T-cell (primary cell): ENCODE data around the gene SBNO1. TPM values are rescaled to one million over a fixed set of nuclear protein-coding genes. Genes with fewer than 3 reads are reported as not detected.

Experiments
- ATAC-seq, 4 experiments: fragments of 200-7000 bp in 3 of 4; fragments of 150-1000 bp in 1 of 4; cut with Tn5 transposase; replicated peaks in 1 of 4; 1 replicate in 3 of 4; 2 replicates in 1 of 4; pipeline ENCODE4 v1.10.0; 2021; ENCODE audit warnings: moderate library complexity in 3 of 4, mild to moderate bottlenecking in 2 of 4, moderate number of reproducible peaks in 1 of 4
- CTCF ChIA-PET, 2 donors: fragments of 300-600 bp; sonication (Branson Sonifier 250); formaldehyde crosslinking; loops; one replicate each; lab custom pipeline; 2022; ENCODE audit warnings: antibody characterized with exemption in 2 of 2; lab: Charles Lee
- POLR2A ChIA-PET, 2 donors: fragments of 300-600 bp; sonication (Branson Sonifier 250); formaldehyde crosslinking; loops; one replicate each; lab custom pipeline; 2022; ENCODE audit warnings: antibody characterized with exemption in 2 of 2; lab: Charles Lee
- DNase-seq, 35 experiments: peaks; one replicate each; pipeline versions ENCODE4 v3.0.0 to v3.0.0-alpha.2; 2013 to 2023
- H3K27ac ChIP-seq: one replicate; pipeline ENCODE4 v1.5.1; 2013; ENCODE audit warnings: low read length
- H3K27me3 ChIP-seq, 2 experiments: replicated peaks in 1 of 2; 1 replicate in 1 of 2; 2 replicates in 1 of 2; pipeline versions ENCODE4 v1.6.1 to v1.7.0; 2013; ENCODE audit warnings: low read length in 1 of 2, mixed read lengths in 1 of 2; ENCODE audit not compliant: control insufficient read depth in 2 of 2, insufficient read depth in 2 of 2; ENCODE audit errors: extremely low read depth in 1 of 2
- H3K36me3 ChIP-seq, 2 donors: 1 replicate in 1 of 2; 2 replicates in 1 of 2; pipeline versions ENCODE4 v1.6.1 to v1.7.0; 2013; ENCODE audit warnings: low read length in 1 of 2; ENCODE audit not compliant: control insufficient read depth in 2 of 2, insufficient read depth in 1 of 2; ENCODE audit errors: extremely low read depth in 1 of 2
- H3K4me1 ChIP-seq, 2 experiments: 1 replicate in 1 of 2; 2 replicates in 1 of 2; pipeline versions ENCODE4 v1.6.1 to v1.7.0; 2013; ENCODE audit warnings: low read length in 2 of 2, mixed read lengths in 1 of 2; ENCODE audit not compliant: insufficient read depth in 2 of 2, control insufficient read depth in 1 of 2; ENCODE audit errors: extremely low read depth in 1 of 2
- H3K4me3 ChIP-seq, 2 donors: 1 replicate in 1 of 2; 2 replicates in 1 of 2; pipeline versions ENCODE4 v1.5.1 to v1.7.0; 2013; ENCODE audit warnings: mild to moderate bottlenecking in 2 of 2, low read length in 1 of 2, moderate library complexity in 1 of 2; ENCODE audit not compliant: control insufficient read depth in 1 of 2; ENCODE audit errors: extremely low read depth in 1 of 2
- H3K9me3 ChIP-seq: 2 replicates; pipeline ENCODE4 v1.7.0; 2013
- H3K27ac Mint-ChIP-seq, 2 donors: one replicate each; pipeline ENCODE4 v1.8.0; 2020 to 2021; ENCODE audit warnings: mild to moderate bottlenecking in 2 of 2, mixed read lengths in 2 of 2
- H3K27me3 Mint-ChIP-seq, 2 donors: one replicate each; pipeline ENCODE4 v1.8.0; 2021 to 2022; ENCODE audit warnings: mixed read lengths in 2 of 2
- H3K36me3 Mint-ChIP-seq: one replicate; pipeline ENCODE4 v1.8.0; 2021; ENCODE audit warnings: mixed read lengths
- H3K4me1 Mint-ChIP-seq, 3 donors: one replicate each; pipeline ENCODE4 v1.8.0; 2020 to 2022; ENCODE audit warnings: mixed read lengths in 3 of 3, mild to moderate bottlenecking in 1 of 3
- H3K4me3 Mint-ChIP-seq, 3 donors: one replicate each; pipeline ENCODE4 v1.8.0; 2020 to 2022; ENCODE audit warnings: mild to moderate bottlenecking in 3 of 3, mixed read lengths in 3 of 3, moderate library complexity in 3 of 3
- H3K9me3 Mint-ChIP-seq, 3 donors: one replicate each; pipeline ENCODE4 v1.8.0; 2020 to 2022; ENCODE audit warnings: mixed read lengths in 3 of 3
- WGBS: methylation state at CpG from one replicate; pipeline ENCODE4 v1.1.5; 2013; ENCODE audit warnings: missing lambda C conversion rate; ENCODE audit not compliant: insufficient coverage; 5-methylcytosine and 5-hydroxymethylcytosine counted together
- total RNA-seq, 35 experiments: library from RNA in 6 of 35; stranded (reverse) in 6 of 35; fragments of 120-200 nt in 1 of 35; gene quantifications; one replicate each; pipeline versions ENCODE4 v1.2.1 to v1.2.4 and lab custom pipeline; 2013 to 2026

Gene SBNO1
- total RNA-seq, 5 donors from 2014 or later (not counting 1 experiment from before 2014, with no cell fraction given), result 36.1 to 42.1 (median 38.6) TPM

- DNase-seq, result no peak
- 82% methylated on average over 3 of the region's 6 CpGs for WGBS
- no peaks in the 10 kb centered on the region for H3K27me3 ChIP-seq
- no peak for ATAC-seq
- H3K9me3 ChIP-seq, result no peaks in the 10 kb centered on the region
- H3K27ac ChIP-seq, result no peak overlapping the region
- no peak overlapping the region for H3K27ac Mint-ChIP-seq
- ChIA-PET POLR2A (interaction anchor here in 1 of 2 donors (1.3 kb wide), 1 partner anchor 10 kb away, joined by 4 read pairs; no protein-coding TSS in a partner anchor), CTCF (interaction anchor here in 1 of 2 donors (0.7 kb wide), 1 partner anchor 122 kb away, joined by 6 read pairs; no protein-coding TSS in a partner anchor)
- peaks cover 5 to 15% (median 13%) of the 10 kb centered on the region in 3 donors for H3K4me1 Mint-ChIP-seq
- H3K9me3 Mint-ChIP-seq, result no peaks in the 10 kb centered on the region
- H3K36me3 ChIP-seq, result peaks cover 9 to 77% of the 10 kb centered on the region in 2 donors
- H3K27me3 Mint-ChIP-seq, result no peaks in the 10 kb centered on the region
- no peaks in the 10 kb centered on the region for H3K4me1 ChIP-seq
- peaks cover 39% of the 10 kb centered on the region for H3K36me3 Mint-ChIP-seq
- H3K4me3 Mint-ChIP-seq, result no peak overlapping the region
- no peak overlapping the region for H3K4me3 ChIP-seq
Measured at GRCh38 chr12:123344086-123344485, 20.6 kb downstream of the SBNO1 start.

GRCh38 chr12:123337070-123337469, 27.6 kb downstream of the SBNO1 start:
- no peak for DNase-seq
- H3K4me1 Mint-ChIP-seq, result peaks cover 12 to 23% (median 18%) of the 10 kb centered on the region in 3 donors
- peaks cover 36% of the 10 kb centered on the region for H3K36me3 Mint-ChIP-seq
- Histone ChIP-seq H3K36me3 (peaks cover 9 to 74% of the 10 kb centered on the region in 2 donors), H3K27ac (no peak overlapping the region), H3K9me3 (no peaks in the 10 kb centered on the region), H3K27me3 (no peaks in the 10 kb centered on the region), H3K4me1 (no peaks in the 10 kb centered on the region), H3K4me3 (no peak overlapping the region)
- ATAC-seq, result no peak
- no peak overlapping the region for H3K4me3 Mint-ChIP-seq
- no CpG with 5 or more reads among the region's 5 CpGs for WGBS
- H3K9me3 Mint-ChIP-seq, result no peaks in the 10 kb centered on the region
- H3K27me3 Mint-ChIP-seq, result no peaks in the 10 kb centered on the region
- ChIA-PET POLR2A (no interaction called here), CTCF (interaction anchor here in 1 of 2 donors (2.8 kb wide), 1 partner anchor 28 kb away, joined by 9 read pairs; the partner anchor contains the start of gene SBNO1)
- peak overlapping the region in 1 of 2 donors; percentile 66 for H3K27ac Mint-ChIP-seq

- peak overlapping the region; percentile 0 to 66 for H3K27ac Mint-ChIP-seq
- POLR2A ChIA-PET, result no interaction called here
- no peak overlapping the region for H3K4me3 Mint-ChIP-seq
Measured at GRCh38 chr12:123336530-123336929, 28.1 kb downstream of the SBNO1 start.

GRCh38 chr12:123335490-123335889, 29.2 kb downstream of the SBNO1 start:
- Mint-ChIP-seq H3K4me3 (no peak overlapping the region), H3K27me3 (no peaks in the 10 kb centered on the region), H3K4me1 (peaks cover 12 to 23% (median 14%) of the 10 kb centered on the region in 3 donors), H3K9me3 (no peaks in the 10 kb centered on the region), H3K36me3 (peaks cover 41% of the 10 kb centered on the region), H3K27ac (no peak overlapping the region)
- no peak overlapping the region for H3K4me3 ChIP-seq
- no peaks in the 10 kb centered on the region for H3K4me1 ChIP-seq
- ChIA-PET CTCF (interaction anchor here in 1 of 2 donors (2.8 kb wide), 1 partner anchor 30 kb away, joined by 9 read pairs; the partner anchor contains the start of gene SBNO1), POLR2A (no interaction called here)
- no peak overlapping the region for H3K27ac ChIP-seq
- ATAC-seq (no peak), DNase-seq (no peak)
- H3K27me3 ChIP-seq, result no peaks in the 10 kb centered on the region
- H3K36me3 ChIP-seq, result peaks cover 0 to 73% of the 10 kb centered on the region in 2 donors
- no peaks in the 10 kb centered on the region for H3K9me3 ChIP-seq
- 100% methylated on average over 1 of the region's 3 CpGs for WGBS

More at GRCh38 chr12:123336530-123336929, 28.1 kb downstream of the SBNO1 start:
- Histone ChIP-seq H3K27me3 (no peaks in the 10 kb centered on the region), H3K4me1 (no peaks in the 10 kb centered on the region), H3K9me3 (no peaks in the 10 kb centered on the region), H3K36me3 (peaks cover 5 to 75% of the 10 kb centered on the region in 2 donors), H3K27ac (no peak overlapping the region), H3K4me3 (no peak overlapping the region)
- Mint-ChIP-seq H3K27me3 (no peaks in the 10 kb centered on the region), H3K9me3 (no peaks in the 10 kb centered on the region), H3K36me3 (peaks cover 38% of the 10 kb centered on the region), H3K4me1 (peaks cover 12 to 23% (median 18%) of the 10 kb centered on the region in 3 donors)
- no peak for ATAC-seq
- CTCF ChIA-PET, result interaction anchor here in 1 of 2 donors (2.8 kb wide), 1 partner anchor 29 kb away, joined by 9 read pairs; the partner anchor contains the start of gene SBNO1
- 90% methylated on average over 8 of the region's 8 CpGs for WGBS
- DNase-seq, result no peak

GRCh38 chr12:123329799-123330198, 34.8 kb downstream of the SBNO1 start:
- CTCF ChIA-PET, result no interaction called here
- H3K36me3 Mint-ChIP-seq, result peaks cover 53% of the 10 kb centered on the region

GRCh38 chr12:123319826-123320225, 44.8 kb downstream of the SBNO1 start:
- Mint-ChIP-seq H3K27ac (no peak overlapping the region), H3K4me3 (no peak overlapping the region), H3K9me3 (no peaks in the 10 kb centered on the region), H3K27me3 (no peaks in the 10 kb centered on the region), H3K36me3 (peaks cover 50% of the 10 kb centered on the region), H3K4me1 (no peaks in the 10 kb centered on the region)
- Histone ChIP-seq H3K27me3 (no peaks in the 10 kb centered on the region), H3K36me3 (peaks cover 13 to 91% of the 10 kb centered on the region in 2 donors), H3K4me3 (no peak overlapping the region), H3K9me3 (no peaks in the 10 kb centered on the region), H3K27ac (no peak overlapping the region), H3K4me1 (no peaks in the 10 kb centered on the region)
- DNase-seq (no peak), ATAC-seq (no peak)
- POLR2A ChIA-PET, result interaction anchor here in 1 of 2 donors (0.6 kb wide), 1 partner anchor 258 kb away, joined by 5 read pairs; no protein-coding TSS in a partner anchor
- 97% methylated on average over 5 of the region's 6 CpGs for WGBS
- CTCF ChIA-PET, result interaction anchor here in 1 of 2 donors (1.2 kb wide), 1 partner anchor 21 kb away, joined by 4 read pairs; no protein-coding TSS in a partner anchor

More at GRCh38 chr12:123329799-123330198, 34.8 kb downstream of the SBNO1 start:
- WGBS, result no CpG with 5 or more reads among the region's 1 CpG
- ATAC-seq, result no peak
- Mint-ChIP-seq H3K27ac (no peak overlapping the region), H3K27me3 (no peaks in the 10 kb centered on the region), H3K4me3 (no peak overlapping the region), H3K9me3 (no peaks in the 10 kb centered on the region), H3K4me1 (no peaks in the 10 kb centered on the region)
- peaks cover 7 to 80% of the 10 kb centered on the region in 2 donors for H3K36me3 ChIP-seq
- H3K9me3 ChIP-seq, result no peaks in the 10 kb centered on the region
- H3K4me1 ChIP-seq, result no peaks in the 10 kb centered on the region
- no peak for DNase-seq
- no peak overlapping the region for H3K27ac ChIP-seq
- H3K27me3 ChIP-seq, result no peaks in the 10 kb centered on the region
- POLR2A ChIA-PET, result interaction anchor here in 1 of 2 donors (0.6 to 1.2 kb wide), 2 partner anchors 79 to 1381 kb away, joined by 3 to 6 read pairs; no protein-coding TSS in a partner anchor
- no peak overlapping the region for H3K4me3 ChIP-seq
